Endometrium (tissue), 2 donors: ENCODE measurements around the gene HMG20B.
A peak's percentile ranks its signal among the peaks of the same experiment; 100 is the strongest.
"Not testable (repeated sequence)": the region's sequence is repeated elsewhere in the genome, so short reads cannot be mapped to it uniquely, and the experiment has no call there.

Experiments used
- FAIRE-seq: peaks from 2 replicates; lab custom pipeline; 2012; peaks lifted over from hg19 to GRCh38; lab: Jason Lieb, UNC
- donor health status: control.
- donor health status: control.

The HMG20B gene

GRCh38 chr19:3556978-3557460 is 15.7 kb upstream of the HMG20B start:
- FAIRE-seq: no peak

- FAIRE-seq: no peak
These were observed 15.1 kb upstream of the HMG20B start, which contains the start of gene MFSD12 for GRCh38 chr19:3557461-3558248. MFSD12 (minus strand) TSS chr19:3557586; CDS start chr19:3557403, 183 bp downstream.

- no peak for FAIRE-seq
These were observed 8.8 kb upstream of the HMG20B start for GRCh38 chr19:3563709-3564524.

- no peak for FAIRE-seq
These were observed 7.6 kb upstream of the HMG20B start for GRCh38 chr19:3565139-3565538.

GRCh38 chr19:3570042-3570441 is 2.7 kb upstream of the HMG20B start:
- FAIRE-seq: not testable (repeated sequence)

- FAIRE-seq: no peak
These were observed 2.1 kb upstream of the HMG20B start for GRCh38 chr19:3570606-3571011.

GRCh38 chr19:3572132-3572854 is 451 bp upstream of the HMG20B start:
- FAIRE-seq: peak; percentile 96

GRCh38 chr19:3573162-3573857 is 566 bp downstream of the HMG20B start:
- FAIRE-seq: no peak

GRCh38 chr19:3573858-3574637 is 1.3 kb downstream of the HMG20B start:
- FAIRE-seq: no peak

- FAIRE-seq: no peak
These were observed 2.6 kb downstream of the HMG20B start for GRCh38 chr19:3575260-3575741.

- no peak for FAIRE-seq
These were observed 3.4 kb downstream of the HMG20B start for GRCh38 chr19:3575949-3576673.

- no peak for FAIRE-seq
These were observed 4.1 kb downstream of the HMG20B start for GRCh38 chr19:3576696-3577443.

- FAIRE-seq: no peak
These were observed 5.1 kb downstream of the HMG20B start for GRCh38 chr19:3577723-3578344.

- no peak for FAIRE-seq
These were observed 5.6 kb downstream of the HMG20B start for GRCh38 chr19:3578390-3578789.

- no peak for FAIRE-seq
These were observed 7.6 kb downstream of the HMG20B start for GRCh38 chr19:3580156-3580934.

- FAIRE-seq: not testable (repeated sequence)
These were observed 9.0 kb downstream of the HMG20B start for GRCh38 chr19:3581792-3582191.

- FAIRE-seq: not testable (repeated sequence)
These were observed 11.5 kb downstream of the HMG20B start for GRCh38 chr19:3584036-3584802.
